NCI-H128 (cell line): Measurements from ENCODE around the gene HBS1L.
"Not testable (repeated sequence)": the region's sequence is repeated elsewhere in the genome, so short reads cannot be mapped to it uniquely, and the experiment has no call there.

ENCODE experiments used
- DNase-seq: peaks from one replicate; lab custom pipeline; 2025; ENCODE audit not compliant: unreplicated experiment; lab: John Stamatoyannopoulos, UW

Gene HBS1L

GRCh38 chr6:135075018-135075417 is 20.4 kb upstream of the HBS1L start:
- no peak for DNase-seq

GRCh38 chr6:135073756-135074393 is 19.3 kb upstream of the HBS1L start:
- DNase-seq, result no peak

GRCh38 chr6:135073217-135073616 is 18.6 kb upstream of the HBS1L start:
- no peak for DNase-seq

- DNase-seq, result no peak
These were observed 18.1 kb upstream of the HBS1L start for GRCh38 chr6:135072753-135073152.

- DNase-seq, result no peak
These were observed 16.9 kb upstream of the HBS1L start for GRCh38 chr6:135071541-135071940.

DNA sequence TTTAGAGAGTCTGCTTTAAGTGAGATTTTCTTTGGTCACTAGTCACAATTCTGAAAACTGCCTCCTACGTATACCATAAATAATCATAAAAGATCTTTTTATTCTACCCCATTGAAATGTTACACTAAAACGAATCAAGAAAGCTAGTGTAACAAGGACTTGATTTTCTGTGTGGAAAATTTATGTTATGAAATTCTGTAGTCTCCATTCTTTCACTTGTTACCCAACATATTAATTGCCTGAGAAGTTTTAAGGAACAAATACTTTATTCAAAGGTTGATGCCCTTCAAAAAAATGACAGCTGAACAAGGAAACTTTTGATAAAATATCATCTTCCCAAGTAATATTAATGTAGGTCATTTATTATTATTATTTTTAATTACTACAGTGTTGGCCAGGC is 13.3 kb upstream of the HBS1L start:
- no peak for DNase-seq

GRCh38 chr6:135066806-135067205 is 12.2 kb upstream of the HBS1L start:
- DNase-seq, result no peak

- DNase-seq, result no peak
These were observed 11.8 kb upstream of the HBS1L start for GRCh38 chr6:135066397-135066796.

- DNase-seq, result no peak
These were observed 10.0 kb upstream of the HBS1L start for GRCh38 chr6:135064586-135064985.

DNA sequence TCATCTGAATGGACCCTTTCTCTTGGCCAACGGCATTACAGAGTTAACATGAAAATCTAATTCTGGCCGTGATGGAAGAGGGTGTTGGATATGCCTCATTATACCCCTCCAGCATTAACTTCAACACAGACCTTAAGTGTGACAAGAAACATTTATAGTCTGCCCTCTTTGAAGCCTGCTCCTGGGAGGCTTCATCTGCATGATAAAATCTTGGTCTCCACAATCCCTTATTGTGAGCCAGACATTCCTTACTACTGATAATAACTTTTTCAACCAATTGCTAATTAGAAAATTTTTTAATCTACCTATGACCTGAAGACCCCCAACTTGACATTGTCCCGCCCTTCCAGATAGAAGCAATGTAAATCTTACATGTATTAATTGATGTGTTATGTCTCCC is 9.3 kb upstream of the HBS1L start:
- no peak for DNase-seq

DNA sequence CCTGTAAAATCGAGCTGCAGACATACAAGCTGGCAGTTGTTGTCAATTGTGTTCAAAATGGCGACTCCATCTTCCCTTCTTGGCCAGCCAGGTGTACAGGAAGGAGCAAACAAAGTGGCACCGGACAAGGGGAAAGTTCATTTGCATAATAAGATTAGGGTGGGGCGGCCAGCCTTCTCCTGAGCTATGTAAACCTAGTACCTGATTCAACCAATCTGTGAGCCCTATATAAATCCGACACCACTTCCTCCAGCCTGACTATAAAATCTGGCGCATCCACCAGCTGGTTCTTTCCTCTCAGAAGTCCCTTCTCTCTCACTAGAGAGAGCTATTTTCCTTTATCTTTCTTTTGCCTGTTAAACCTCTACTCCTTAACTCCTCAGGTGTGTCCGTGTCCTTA is 8.1 kb upstream of the HBS1L start:
- DNase-seq, result no peak

GRCh38 chr6:135060076-135060475 is 5.5 kb upstream of the HBS1L start:
- no peak for DNase-seq

- not testable (repeated sequence) for DNase-seq
These were observed 3.7 kb upstream of the HBS1L start for GRCh38 chr6:135058299-135058698.

- no peak for DNase-seq
These were observed 2.0 kb upstream of the HBS1L start for GRCh38 chr6:135056632-135057031.

GRCh38 chr6:135054226-135054568 is 425 bp downstream of the HBS1L start:
- no peak for DNase-seq

DNA sequence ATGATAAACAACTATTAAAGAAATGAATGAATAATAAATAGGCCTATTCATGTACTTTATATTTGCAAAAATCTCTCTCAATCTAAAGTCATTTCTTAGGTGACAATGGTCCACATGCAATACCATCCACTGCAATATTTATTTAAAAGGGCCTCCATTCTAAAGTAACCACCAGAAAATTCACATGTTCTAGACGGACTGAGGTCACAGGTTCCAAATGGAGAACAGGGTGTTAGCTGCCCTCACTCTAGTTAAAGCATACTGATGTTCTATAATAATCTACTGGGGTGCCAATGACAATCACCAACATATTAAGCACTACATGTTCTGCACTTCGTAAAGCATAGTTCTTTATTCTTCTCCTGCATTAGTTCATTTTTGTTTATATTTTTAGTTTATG is 1.2 kb downstream of the HBS1L start:
- no peak for DNase-seq

- DNase-seq, result no peak
These were observed 1.7 kb downstream of the HBS1L start for GRCh38 chr6:135052939-135053338.

GRCh38 chr6:135048915-135049314 is 5.7 kb downstream of the HBS1L start:
- DNase-seq, result no peak

GRCh38 chr6:135047336-135047735 is 7.3 kb downstream of the HBS1L start:
- no peak for DNase-seq

- DNase-seq, result no peak
These were observed 7.7 kb downstream of the HBS1L start for GRCh38 chr6:135046912-135047311.

DNA sequence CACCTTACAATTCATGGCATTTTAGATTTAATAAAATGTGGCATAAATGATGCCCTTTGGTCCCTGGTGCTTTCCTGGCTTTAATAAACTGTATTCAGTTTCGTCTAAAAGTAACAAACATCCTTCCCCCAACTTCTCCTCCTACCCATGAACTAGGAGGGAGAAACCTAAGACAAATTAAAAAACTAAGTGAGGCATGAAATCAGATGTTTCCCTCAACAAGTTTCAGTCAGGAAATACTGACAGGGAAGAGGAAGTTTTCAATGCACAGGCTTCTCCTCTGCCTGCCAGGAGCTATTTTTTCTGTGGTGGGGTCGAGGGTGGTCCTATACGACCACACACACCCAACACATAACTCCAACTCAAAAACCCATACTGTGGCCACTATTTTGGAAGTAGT is 10.0 kb downstream of the HBS1L start:
- no peak for DNase-seq

- DNase-seq, result no peak
These were observed 10.8 kb downstream of the HBS1L start for GRCh38 chr6:135043846-135044245.

GRCh38 chr6:135043364-135043763 is 11.3 kb downstream of the HBS1L start:
- no peak for DNase-seq

DNA sequence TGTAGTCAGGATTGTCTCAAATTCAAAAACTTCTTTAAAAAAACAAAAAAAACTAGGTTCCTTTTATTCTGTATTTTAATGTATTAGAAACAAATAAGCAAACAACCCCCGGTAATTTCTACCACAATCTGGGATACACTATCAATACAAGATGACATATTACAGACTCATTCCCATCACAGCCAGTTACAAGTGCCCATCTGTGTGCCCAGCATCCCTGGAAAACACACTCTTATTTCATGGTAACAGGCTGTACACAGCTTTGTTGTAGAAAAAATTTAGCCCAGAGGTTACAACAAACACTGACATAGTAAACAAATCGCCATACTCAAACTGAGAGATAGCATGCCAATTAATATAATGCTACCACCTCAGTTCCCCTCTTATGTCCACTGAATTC is 16.3 kb downstream of the HBS1L start:
- no peak for DNase-seq
